Activated CD4-positive, CD25-positive, alpha-beta regulatory T cell (primary cell): ENCODE measurements around the gene SLC47A1.
"Not testable (repeated sequence)": the region's sequence is repeated elsewhere in the genome, so short reads cannot be mapped to it uniquely, and the experiment has no call there.

Source experiments
- DNase-seq, 4 experiments: peaks; one replicate each; lab custom pipeline; 2025; lab: John Stamatoyannopoulos, UW

The SLC47A1 gene

DNA sequence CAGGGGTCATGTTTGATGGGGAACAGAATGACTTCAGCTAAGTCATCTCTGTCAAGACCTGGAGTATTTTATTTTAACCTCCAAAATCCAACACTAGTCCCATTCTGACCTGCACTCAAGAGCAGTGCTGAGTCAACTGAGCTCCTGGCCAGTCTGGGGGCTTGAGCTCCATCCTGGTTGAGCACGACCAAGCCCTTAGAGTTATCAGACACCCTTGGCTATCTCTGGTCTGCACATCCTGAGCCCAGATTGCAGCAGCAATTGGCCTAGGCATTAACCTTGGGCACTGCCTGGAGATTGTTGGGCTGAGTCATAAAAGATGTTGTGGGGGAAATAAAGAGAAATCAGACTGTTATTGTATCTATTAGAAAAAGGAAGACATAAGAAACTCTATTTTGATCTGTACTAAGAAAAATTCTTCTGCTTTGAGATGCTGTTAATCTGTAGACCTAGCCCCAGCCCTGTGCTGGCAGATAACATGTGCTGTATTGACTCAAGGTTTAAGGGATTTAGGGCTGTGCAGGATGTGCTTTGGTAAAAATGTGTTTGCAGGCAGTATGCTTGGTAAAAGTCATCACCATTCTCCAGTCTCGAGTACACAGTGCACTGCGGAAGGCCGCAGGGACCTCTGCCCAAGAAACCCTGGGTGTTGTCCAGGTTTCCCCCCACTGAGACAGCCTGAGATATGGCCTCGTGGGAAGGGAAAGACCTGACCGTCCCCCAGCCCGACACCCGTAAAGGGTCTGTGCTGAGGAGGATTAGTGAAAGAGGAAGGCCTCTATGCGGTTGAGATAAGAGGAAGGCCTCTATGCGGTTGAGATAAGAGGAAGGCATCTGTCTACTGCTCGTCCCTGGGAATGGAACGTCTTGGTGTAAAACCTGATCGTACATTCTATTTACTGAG lies 14.0 kb upstream of the SLC47A1 start:
- not testable (repeated sequence) for DNase-seq

GRCh38 chr17:19520641-19521040 lies 13.0 kb upstream of the SLC47A1 start:
- DNase-seq, result no peak

DNA sequence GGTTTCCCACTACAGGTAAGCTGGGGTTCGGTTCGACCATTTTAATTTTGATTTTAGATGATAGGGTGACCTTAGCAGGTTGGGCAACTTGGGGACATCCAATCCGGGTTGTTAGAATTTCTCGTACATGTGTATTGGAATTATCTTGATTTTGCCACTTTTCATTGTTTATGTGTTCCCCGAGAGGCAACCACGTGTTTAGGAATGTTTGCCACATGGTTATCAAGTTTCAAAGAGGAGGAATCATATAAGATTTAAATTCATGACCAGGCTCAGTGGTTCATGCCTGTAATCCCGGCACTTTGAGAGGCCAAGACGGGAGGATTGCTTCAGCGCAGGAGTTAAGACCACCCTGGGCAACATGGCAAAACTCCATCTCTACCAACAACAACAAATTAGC lies 10.0 kb upstream of the SLC47A1 start:
- no peak for DNase-seq

DNA sequence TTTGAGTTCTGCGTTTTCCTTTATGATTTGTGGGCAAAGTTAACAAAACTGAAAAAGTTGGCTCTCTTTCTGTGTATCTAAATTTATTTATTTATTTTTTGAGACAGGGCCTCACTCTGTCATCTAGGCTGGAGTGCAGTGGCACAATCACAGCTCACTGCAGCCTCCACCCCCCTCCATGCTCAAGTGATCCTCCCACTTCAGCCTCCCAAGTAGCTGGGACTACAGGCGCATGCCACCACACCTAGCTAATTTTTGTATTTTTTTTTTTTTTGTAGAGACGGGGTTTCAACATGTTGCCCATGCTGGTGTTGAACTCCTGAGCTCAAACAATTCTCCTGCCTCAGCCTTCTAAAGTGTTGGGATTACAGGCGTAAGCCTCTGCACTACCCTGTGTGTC lies 6.7 kb upstream of the SLC47A1 start:
- DNase-seq, result not testable (repeated sequence)

DNA sequence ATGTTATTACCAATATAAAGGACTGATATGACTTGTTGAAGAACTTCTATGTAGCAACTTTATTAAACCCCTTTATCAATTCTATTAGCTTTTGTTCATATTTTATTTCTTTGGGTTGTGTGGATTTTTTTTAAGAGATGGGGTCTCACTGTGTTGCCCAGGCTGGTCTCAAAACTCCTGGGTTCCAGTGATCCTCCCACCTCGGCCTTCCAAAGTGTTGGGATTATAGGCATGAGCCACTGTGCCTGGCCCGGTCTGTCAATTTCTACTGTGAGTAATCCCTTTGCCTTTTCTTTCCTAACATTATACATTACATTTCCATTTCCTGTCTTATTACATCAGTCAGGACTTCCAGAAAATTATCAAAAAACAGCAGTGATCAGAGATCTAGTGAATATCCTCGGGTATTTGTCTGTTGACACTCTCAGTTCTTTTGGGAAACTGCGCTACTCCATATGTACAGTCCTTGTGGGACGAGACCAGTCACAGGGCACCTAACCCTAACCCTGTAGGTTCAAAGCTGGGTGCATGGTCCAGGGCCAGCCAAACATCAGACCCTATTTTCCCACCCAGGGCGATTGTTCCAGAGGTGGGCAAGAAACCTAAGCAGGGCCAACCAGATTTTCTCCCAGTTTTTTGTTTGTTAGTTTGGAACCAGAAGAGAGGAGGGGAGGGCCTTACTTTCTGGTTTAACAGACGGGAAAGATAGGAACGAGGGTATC lies 1.7 kb upstream of the SLC47A1 start:
- DNase-seq, result no peak

GRCh38 chr17:19533036-19533717 lies 477 bp upstream of the SLC47A1 start:
- DNase-seq, result no peak

- DNase-seq, result no peak
These were observed 1.0 kb downstream of the SLC47A1 start for GRCh38 chr17:19534562-19535149.

- DNase-seq, result no peak
These were observed 3.5 kb downstream of the SLC47A1 start for GRCh38 chr17:19537111-19537510.

DNA sequence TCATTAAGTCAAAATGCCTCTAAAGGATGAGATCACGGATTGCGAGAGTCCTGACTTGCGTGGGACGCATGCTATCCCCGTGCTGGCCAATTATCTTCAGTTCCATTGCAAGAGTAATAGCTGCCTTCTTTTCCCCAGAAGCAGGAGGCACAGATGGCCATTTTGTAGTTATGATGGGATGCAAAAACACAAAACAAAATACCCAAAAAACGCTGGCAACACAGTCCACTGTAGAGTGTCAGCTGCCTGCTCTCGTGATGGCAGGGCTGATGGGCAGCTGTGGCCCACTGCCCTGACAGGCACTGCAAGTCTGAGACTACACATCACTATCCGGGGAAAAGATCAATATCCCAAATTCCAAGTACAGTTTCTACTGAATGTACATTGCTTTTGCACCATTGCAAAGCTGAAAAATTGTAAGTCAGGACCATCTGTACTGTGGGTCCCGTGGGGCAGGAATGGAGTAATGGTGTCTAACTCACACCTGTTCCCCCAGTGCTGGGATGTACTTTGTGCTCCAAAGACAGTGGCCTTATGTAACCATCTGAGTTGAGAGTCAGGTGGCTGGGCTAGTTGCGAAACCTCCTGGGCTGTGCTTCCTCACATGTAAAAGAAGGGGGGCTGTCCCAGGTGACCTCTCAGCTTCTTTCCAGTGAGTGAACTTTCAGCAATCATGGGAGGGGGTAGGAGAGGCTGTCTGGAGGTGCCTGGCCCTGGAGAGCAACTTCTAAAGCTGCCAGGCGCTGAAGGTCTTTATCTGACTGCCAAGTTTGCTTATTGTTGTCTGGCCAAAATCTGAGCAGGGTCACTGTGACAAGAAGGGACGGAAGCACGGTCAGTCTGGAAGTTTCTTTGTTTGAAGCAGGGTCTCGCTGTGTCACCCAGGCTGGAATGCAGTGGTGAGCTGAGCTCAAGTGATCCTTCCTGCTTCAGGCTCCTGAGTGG lies 4.7 kb downstream of the SLC47A1 start:
- DNase-seq, result no peak

DNA sequence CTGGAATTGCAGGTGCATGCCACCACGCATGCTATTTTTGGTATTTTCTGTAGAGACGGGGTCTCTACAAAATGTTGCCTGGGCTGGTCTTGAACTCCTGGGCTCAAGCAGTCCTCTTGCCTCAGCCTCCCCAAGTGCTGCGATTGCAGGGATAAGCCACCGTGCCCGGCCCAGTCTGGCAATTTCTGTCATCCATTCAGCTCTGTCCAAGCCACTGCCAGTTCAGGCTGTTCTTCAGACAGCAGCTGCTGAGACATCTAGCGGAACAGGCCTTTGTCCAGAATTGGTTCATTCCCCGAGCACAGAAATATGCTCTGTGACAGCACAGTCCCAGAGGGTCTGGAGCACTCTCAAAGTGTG lies 5.4 kb downstream of the SLC47A1 start:
- no peak for DNase-seq

- DNase-seq, result no peak
These were observed 6.2 kb downstream of the SLC47A1 start for GRCh38 chr17:19539841-19540311.

DNA sequence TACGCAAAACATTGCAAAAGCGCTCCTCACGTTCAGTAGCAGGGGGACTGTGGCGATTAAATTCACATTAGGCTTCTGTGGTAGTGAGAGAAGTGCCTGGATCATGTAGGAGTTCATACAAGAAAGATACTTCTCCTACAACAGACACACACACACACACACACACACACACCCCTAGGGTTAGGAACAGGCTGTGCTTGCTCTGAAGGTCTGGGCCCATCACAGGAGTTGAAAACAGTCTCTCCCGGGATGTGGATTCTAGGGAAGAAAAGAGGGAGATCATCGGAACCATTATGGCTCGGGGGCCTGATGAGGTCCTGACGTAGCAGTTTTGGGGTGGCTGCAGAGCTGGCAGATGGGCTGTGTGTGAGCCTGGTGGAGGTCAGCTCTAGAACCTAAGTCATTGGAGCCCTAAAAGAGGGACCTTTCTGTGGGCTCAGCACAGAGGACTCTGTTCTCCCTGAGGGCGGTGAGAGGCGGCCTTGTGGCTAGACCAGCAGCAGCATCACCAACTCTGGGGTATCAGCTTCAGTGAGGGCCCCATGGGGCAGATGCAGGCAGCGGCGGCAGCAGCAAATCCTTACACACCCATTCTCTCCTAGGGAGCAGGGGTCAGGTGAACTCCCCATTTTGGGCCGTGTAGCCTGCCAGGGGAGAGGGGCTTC lies 7.2 kb downstream of the SLC47A1 start:
- DNase-seq, result no peak

GRCh38 chr17:19541445-19541844 lies 7.8 kb downstream of the SLC47A1 start:
- DNase-seq, result no peak

DNA sequence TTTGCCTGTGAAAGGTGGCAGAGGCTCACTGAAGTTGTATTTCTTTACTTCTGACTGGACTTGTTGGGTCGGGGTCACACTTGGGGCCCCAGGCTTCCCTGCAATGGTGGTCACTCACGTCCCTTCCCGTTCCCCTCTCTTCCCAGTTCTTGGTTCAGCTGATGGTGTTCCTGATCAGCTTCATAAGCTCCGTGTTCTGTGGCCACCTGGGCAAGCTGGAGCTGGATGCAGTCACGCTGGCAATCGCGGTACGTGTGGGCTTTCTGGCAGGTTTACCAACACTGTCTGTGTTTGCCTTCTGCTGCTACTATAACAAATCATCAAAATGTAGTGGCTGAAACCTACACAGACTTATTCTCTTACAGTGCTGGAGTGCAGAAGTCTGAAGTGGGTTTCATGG lies 8.6 kb downstream of the SLC47A1 start:
- DNase-seq, result no peak

- DNase-seq, result no peak
These were observed 10.7 kb downstream of the SLC47A1 start for GRCh38 chr17:19544366-19544765.

- DNase-seq, result no peak
These were observed 12.8 kb downstream of the SLC47A1 start for GRCh38 chr17:19546289-19547065.

- DNase-seq, result no peak
These were observed 16.3 kb downstream of the SLC47A1 start for GRCh38 chr17:19549746-19550623.

DNA sequence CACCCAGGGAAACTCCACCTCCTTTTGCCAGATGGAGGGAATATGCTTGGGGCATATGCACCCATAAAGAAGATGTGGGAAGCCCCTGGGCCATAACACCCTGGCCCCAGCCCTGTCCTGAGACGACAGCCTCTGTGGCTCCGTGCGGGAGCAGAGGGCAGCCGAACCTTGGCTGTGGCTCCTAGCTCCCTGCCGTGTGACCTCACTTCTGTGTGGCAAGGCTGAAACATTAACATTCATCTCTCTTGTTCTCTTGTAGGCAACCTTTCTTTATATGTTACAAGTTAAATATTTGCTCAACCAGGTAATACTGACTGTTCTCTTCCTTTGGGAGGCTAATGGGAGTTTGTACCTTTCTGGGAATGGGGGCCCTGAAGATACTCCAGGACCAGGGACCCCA lies 17.5 kb downstream of the SLC47A1 start:
- no peak for DNase-seq
